GM06990 (cell line): ENCODE measurements around the gene ELMO1.

Experiments used
- DNase-seq: peaks from one replicate; pipeline ENCODE4 v3.0.0-alpha.2; 2011; ENCODE audit not compliant: insufficient read length; ENCODE audit errors: extremely low read depth
- H3K27me3 ChIP-seq: replicated peaks from 2 replicates; pipeline ENCODE4 v1.6.0; 2011; ENCODE audit warnings: low read length; ENCODE audit not compliant: control insufficient read depth, insufficient read depth
- H3K36me3 ChIP-seq: 2 replicates; pipeline ENCODE4 v1.5.1; 2011; ENCODE audit warnings: low read length; ENCODE audit not compliant: control insufficient read depth, insufficient read depth
- H3K4me3 ChIP-seq: replicated peaks from 2 replicates; pipeline ENCODE4 v1.5.1; 2011; ENCODE audit warnings: low read depth, mild to moderate bottlenecking, control low read depth, low read length
- TF ChIP-seq, protein P1 (sequence below): IDR thresholded peaks from 2 replicates; pipeline ENCODE4 v1.5.1; 2011; ENCODE audit warnings: low read length, control low read depth, mild to moderate bottlenecking, inconsistent platforms; ENCODE audit not compliant: insufficient read depth, poor library complexity, severe bottlenecking

ELMO1 gene

GRCh38 chr7:37248396-37248861 is 200.2 kb downstream of the ELMO1 start:
- DNase-seq, result no peak
- no peak overlapping the region for H3K4me3 ChIP-seq
- H3K36me3 ChIP-seq, result no peaks in the 10 kb centered on the region; the same call in none of the 2 replicates
- no peaks in the 10 kb centered on the region for H3K27me3 ChIP-seq
- TF ChIP-seq, protein P1, sequence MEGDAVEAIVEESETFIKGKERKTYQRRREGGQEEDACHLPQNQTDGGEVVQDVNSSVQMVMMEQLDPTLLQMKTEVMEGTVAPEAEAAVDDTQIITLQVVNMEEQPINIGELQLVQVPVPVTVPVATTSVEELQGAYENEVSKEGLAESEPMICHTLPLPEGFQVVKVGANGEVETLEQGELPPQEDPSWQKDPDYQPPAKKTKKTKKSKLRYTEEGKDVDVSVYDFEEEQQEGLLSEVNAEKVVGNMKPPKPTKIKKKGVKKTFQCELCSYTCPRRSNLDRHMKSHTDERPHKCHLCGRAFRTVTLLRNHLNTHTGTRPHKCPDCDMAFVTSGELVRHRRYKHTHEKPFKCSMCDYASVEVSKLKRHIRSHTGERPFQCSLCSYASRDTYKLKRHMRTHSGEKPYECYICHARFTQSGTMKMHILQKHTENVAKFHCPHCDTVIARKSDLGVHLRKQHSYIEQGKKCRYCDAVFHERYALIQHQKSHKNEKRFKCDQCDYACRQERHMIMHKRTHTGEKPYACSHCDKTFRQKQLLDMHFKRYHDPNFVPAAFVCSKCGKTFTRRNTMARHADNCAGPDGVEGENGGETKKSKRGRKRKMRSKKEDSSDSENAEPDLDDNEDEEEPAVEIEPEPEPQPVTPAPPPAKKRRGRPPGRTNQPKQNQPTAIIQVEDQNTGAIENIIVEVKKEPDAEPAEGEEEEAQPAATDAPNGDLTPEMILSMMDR, result no peak

- H3K4me3 ChIP-seq, result no peak overlapping the region
- no peak for DNase-seq
- H3K27me3 ChIP-seq, result no peaks in the 10 kb centered on the region
- no peaks in the 10 kb centered on the region; the same call in none of the 2 replicates for H3K36me3 ChIP-seq
- TF ChIP-seq, protein P1, result no peak
Measured at GRCh38 chr7:37247861-37248260, 200.8 kb downstream of the ELMO1 start.

- H3K36me3 ChIP-seq, result no peaks in the 10 kb centered on the region; the same call in none of the 2 replicates
- TF ChIP-seq, protein P1, result no peak
Measured at GRCh38 chr7:37245590-37245989, 203.1 kb downstream of the ELMO1 start.

GRCh38 chr7:37236906-37237305 is 211.8 kb downstream of the ELMO1 start:
- H3K36me3 ChIP-seq, result peaks cover 2% of the 10 kb centered on the region
- no peaks in the 10 kb centered on the region for H3K27me3 ChIP-seq
- no peak overlapping the region for H3K4me3 ChIP-seq
- TF ChIP-seq, protein P1, result no peak
- DNase-seq, result no peak

More at GRCh38 chr7:37245590-37245989, 203.1 kb downstream of the ELMO1 start:
- no peak for DNase-seq
- Histone ChIP-seq H3K27me3 (no peaks in the 10 kb centered on the region), H3K4me3 (no peak overlapping the region)

GRCh38 chr7:37235813-37236212 is 212.9 kb downstream of the ELMO1 start:
- TF ChIP-seq, protein P1, result no peak
- no peak for DNase-seq
- Histone ChIP-seq H3K36me3 (peaks cover 2% of the 10 kb centered on the region), H3K27me3 (no peaks in the 10 kb centered on the region), H3K4me3 (no peak overlapping the region)

- no peak for DNase-seq
- Histone ChIP-seq H3K4me3 (no peak overlapping the region), H3K36me3 (peaks cover 2% of the 10 kb centered on the region), H3K27me3 (no peaks in the 10 kb centered on the region)
- TF ChIP-seq, protein P1, result peak; percentile 58
Measured at GRCh38 chr7:37234928-37235327, 213.7 kb downstream of the ELMO1 start.
